A673 (cell line): Measurements from ENCODE around the gene C1orf94. TPM values are rescaled to one million over a fixed set of nuclear protein-coding genes. Genes with fewer than 3 reads are reported as not detected.

Source experiments
- BruUV-seq: library from RNA; stranded (reverse); fragments of 400-500 nt; replicated peaks from 2 replicates; lab custom pipeline; 2021; lab: Mats Ljungman, UMichigan
- CTCF ChIA-PET: fragments of 300-600 bp; sonication (Branson Sonifier 250); formaldehyde crosslinking; loops from one replicate; lab custom pipeline; 2022; ENCODE audit warnings: antibody characterized with exemption; lab: Charles Lee
- POLR2A ChIA-PET: fragments of 300-600 bp; sonication (Branson Sonifier 250); formaldehyde crosslinking; loops from one replicate; lab custom pipeline; 2022; ENCODE audit warnings: antibody characterized with exemption; ENCODE audit not compliant: low non-redundant PET; lab: Charles Lee
- DNase-seq: peaks from one replicate; pipeline ENCODE4 v3.0.0-alpha.2; 2015; ENCODE audit warnings: low spot score
- H3K27ac ChIP-seq: fragments of 200-600 bp; sonication (generic); 2 replicates; pipeline ENCODE4 v1.5.1; 2016; ENCODE audit warnings: mixed run types, low read depth, mild to moderate bottlenecking, mixed read lengths, antibody characterized with exemption, low read length; ENCODE audit not compliant: poor library complexity, severe bottlenecking
- H3K27me3 ChIP-seq: fragments of 200-600 bp; sonication (generic); replicated peaks from 2 replicates; pipeline ENCODE4 v1.6.1; 2017; ENCODE audit warnings: mixed run types, low read depth, mild to moderate bottlenecking, mixed read lengths, antibody characterized with exemption, low read length; ENCODE audit not compliant: insufficient read depth, poor library complexity
- H3K36me3 ChIP-seq: fragments of 200-600 bp; sonication (generic); 2 replicates; pipeline ENCODE4 v1.6.1; 2016; ENCODE audit warnings: mixed run types, mild to moderate bottlenecking, mixed read lengths, antibody characterized with exemption, low read length; ENCODE audit not compliant: insufficient read depth, poor library complexity, severe bottlenecking
- H3K4me1 ChIP-seq: fragments of 200-600 bp; sonication (generic); 2 replicates; pipeline ENCODE4 v1.6.1; 2017; ENCODE audit warnings: mixed run types, mild to moderate bottlenecking, mixed read lengths, antibody characterized with exemption, low read length; ENCODE audit not compliant: insufficient read depth, poor library complexity, severe bottlenecking
- H3K4me3 ChIP-seq: fragments of 200-600 bp; sonication (generic); 2 replicates; pipeline ENCODE4 v1.5.1; 2016; ENCODE audit warnings: low read depth, mixed run types, mild to moderate bottlenecking, mixed read lengths, low read length; ENCODE audit not compliant: poor library complexity, severe bottlenecking
- H3K9me3 ChIP-seq: fragments of 200-600 bp; sonication (generic); 2 replicates; pipeline ENCODE4 v1.6.1; 2016; ENCODE audit warnings: mixed run types, low read depth, mild to moderate bottlenecking, mixed read lengths, antibody characterized with exemption, low read length; ENCODE audit not compliant: poor library complexity, severe bottlenecking
- EZH2 ChIP-seq: fragments of 200-600 bp; sonication (generic); IDR thresholded peaks from 2 replicates; pipeline ENCODE4 v1.6.1; 2017; ENCODE audit warnings: borderline replicate concordance, low read depth, mild to moderate bottlenecking, mixed read lengths, antibody characterized with exemption, low read length; ENCODE audit not compliant: poor library complexity, severe bottlenecking
- intact Hi-C: fragments of 100-400 bp; cut with micrococcal nuclease; formaldehyde crosslinking; loops from one replicate; pipeline ENCODE4 v1.10.0; 2022; ENCODE audit not compliant: unreplicated experiment
- total RNA-seq: library from RNA; stranded (reverse); gene quantifications from 2 replicates; pipeline ENCODE4 v1.2.3, GENCODE V29; 2021
- TF ChIP-seq, protein P1 (sequence below): fragments of 300-800, 200-600 bp; sonication (generic); conservative IDR thresholded peaks from 2 replicates; pipeline ENCODE4 v1.5.1; 2017; ENCODE audit warnings: low read depth, mild to moderate bottlenecking, antibody characterized with exemption, low read length, moderate library complexity, mixed read lengths

C1orf94 gene
- total RNA-seq, 1 experiment from 2014 or later, result 0.34 TPM

DNA sequence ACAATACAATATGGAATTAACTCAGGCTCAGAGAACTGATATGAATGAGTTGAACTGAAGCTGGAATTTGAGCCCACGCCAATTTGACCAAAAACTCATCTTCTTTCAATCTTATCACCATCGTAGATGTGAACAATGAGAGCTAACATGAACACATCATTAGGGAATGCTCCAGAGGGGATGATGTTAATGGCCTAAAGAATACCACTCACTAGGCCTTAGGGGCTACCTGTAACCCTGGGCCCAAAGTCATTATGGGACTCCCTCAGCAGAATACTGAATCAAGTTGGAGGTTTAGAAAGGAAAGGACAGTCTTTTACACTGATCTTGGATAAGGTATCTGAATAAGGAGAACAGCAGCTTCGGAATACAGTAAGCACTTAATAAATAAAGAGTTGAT, 73.6 kb downstream of the C1orf94 start:
- no peak for DNase-seq
- TF ChIP-seq EZH2, result no peak
- TF ChIP-seq, protein P1, sequence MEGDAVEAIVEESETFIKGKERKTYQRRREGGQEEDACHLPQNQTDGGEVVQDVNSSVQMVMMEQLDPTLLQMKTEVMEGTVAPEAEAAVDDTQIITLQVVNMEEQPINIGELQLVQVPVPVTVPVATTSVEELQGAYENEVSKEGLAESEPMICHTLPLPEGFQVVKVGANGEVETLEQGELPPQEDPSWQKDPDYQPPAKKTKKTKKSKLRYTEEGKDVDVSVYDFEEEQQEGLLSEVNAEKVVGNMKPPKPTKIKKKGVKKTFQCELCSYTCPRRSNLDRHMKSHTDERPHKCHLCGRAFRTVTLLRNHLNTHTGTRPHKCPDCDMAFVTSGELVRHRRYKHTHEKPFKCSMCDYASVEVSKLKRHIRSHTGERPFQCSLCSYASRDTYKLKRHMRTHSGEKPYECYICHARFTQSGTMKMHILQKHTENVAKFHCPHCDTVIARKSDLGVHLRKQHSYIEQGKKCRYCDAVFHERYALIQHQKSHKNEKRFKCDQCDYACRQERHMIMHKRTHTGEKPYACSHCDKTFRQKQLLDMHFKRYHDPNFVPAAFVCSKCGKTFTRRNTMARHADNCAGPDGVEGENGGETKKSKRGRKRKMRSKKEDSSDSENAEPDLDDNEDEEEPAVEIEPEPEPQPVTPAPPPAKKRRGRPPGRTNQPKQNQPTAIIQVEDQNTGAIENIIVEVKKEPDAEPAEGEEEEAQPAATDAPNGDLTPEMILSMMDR, result no peak
- Histone ChIP-seq H3K27ac (no peak overlapping the region), H3K9me3 (no peaks in the 10 kb centered on the region), H3K27me3 (peaks cover 13% of the 10 kb centered on the region), H3K4me3 (no peak overlapping the region), H3K36me3 (no peaks in the 10 kb centered on the region), H3K4me1 (no peaks in the 10 kb centered on the region)
- intact Hi-C loops, result no loop called here
- ChIA-PET CTCF (no interaction called here), POLR2A (no interaction called here)
- no TSS peak for BruUV-seq

DNA sequence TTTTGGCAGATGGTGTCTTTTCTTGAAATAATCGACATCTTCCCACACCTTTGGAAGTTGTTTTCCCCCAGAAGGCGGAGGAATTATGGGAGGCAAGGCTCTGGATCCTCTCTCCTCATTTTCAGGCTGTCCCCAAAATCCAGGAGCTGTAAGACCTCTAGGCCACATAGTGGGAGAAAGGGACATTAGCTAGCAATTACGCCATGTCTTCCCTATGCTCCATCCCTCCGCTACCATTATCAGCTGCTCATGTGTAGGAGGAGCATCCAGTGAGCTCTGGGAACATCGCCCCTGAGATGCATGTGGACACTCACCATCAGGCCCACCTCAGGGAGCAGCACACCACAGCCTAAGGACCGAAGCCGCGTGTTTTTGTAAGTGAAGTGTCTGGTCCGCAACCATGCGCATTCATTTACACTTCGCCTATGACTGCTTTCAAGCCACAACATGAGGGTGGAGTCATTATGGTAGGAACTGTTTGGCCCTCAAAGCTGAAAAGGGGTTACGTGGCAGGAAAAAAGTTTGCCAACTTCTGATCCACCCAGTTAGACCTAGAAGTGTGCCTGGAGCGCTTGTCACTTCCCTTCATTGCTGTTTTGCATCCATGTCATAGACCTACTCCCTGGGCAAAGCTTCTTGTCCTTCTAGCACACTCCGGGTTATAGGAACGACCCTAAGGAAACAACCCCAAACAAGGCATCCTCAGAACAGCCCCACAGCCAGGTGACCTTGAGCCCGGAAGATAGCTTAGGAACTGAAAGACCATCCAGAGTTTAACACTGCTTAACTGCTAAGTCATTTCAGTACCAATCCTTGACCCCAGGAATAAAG, 85.5 kb downstream of the C1orf94 start:
- CTCF ChIA-PET, result no interaction called here

DNA sequence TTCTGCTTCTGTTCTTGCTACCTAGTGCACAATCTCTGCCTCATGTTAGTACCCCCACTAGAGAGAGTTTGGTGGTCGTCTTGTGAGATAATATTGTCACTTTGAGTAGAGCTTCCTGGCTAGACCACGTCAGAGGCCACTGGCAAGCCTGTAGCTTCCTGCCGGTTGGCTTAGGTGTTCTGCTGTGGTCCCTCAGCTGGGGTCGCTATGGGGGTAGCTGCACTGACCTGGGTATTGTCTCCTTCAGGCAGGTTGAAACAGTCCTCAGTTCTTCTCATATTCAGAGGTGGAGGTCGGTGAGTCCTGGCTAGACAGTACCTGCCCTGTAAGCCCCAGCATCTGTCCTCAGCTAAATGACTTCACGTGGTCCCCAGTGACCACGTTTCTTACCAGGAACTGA, 86.2 kb downstream of the C1orf94 start:
- H3K4me3 ChIP-seq, result no peak overlapping the region
- POLR2A ChIA-PET, result no interaction called here
- intact Hi-C loops, result no loop called here
- peaks cover 3% of the 10 kb centered on the region for H3K4me1 ChIP-seq
- H3K36me3 ChIP-seq, result no peaks in the 10 kb centered on the region
- DNase-seq, result no peak
- no peaks in the 10 kb centered on the region for H3K27me3 ChIP-seq
- H3K27ac ChIP-seq, result no peak overlapping the region
- TF ChIP-seq EZH2, result no peak
- TF ChIP-seq, protein P1, result no peak
- BruUV-seq, result no TSS peak
- CTCF ChIA-PET, result no interaction called here
- H3K9me3 ChIP-seq, result no peaks in the 10 kb centered on the region

More for the DNA sequence above, 85.5 kb downstream of the C1orf94 start:
- Histone ChIP-seq H3K9me3 (no peaks in the 10 kb centered on the region), H3K27me3 (no peaks in the 10 kb centered on the region), H3K27ac (no peak overlapping the region), H3K36me3 (no peaks in the 10 kb centered on the region), H3K4me3 (no peak overlapping the region), H3K4me1 (peaks cover 3% of the 10 kb centered on the region)
- TF ChIP-seq, protein P1, result no peak
- TF ChIP-seq EZH2, result no peak
- no TSS peak for BruUV-seq
- intact Hi-C loops, result no loop called here
- POLR2A ChIA-PET, result no interaction called here
- no peak for DNase-seq
